Ishikawa (cell line): ENCODE data around the gene SPATA9.

Experiments used
- EGR1 ChIP-seq: IDR thresholded peaks from 2 replicates; pipeline ENCODE4 v1.6.1; 2012
- EP300 ChIP-seq: IDR thresholded peaks from 2 replicates; pipeline ENCODE4 v1.6.1; 2012; ENCODE audit warnings: borderline replicate concordance
- NFIC ChIP-seq: IDR thresholded peaks from 2 replicates; pipeline ENCODE4 v1.6.1; 2012
- TEAD4 ChIP-seq: IDR thresholded peaks from 2 replicates; pipeline ENCODE4 v1.6.1; 2012
- TF ChIP-seq, protein P1 (sequence below): IDR thresholded peaks from 2 replicates; pipeline ENCODE4 v1.6.1; 2012; ENCODE audit warnings: low read depth, mild to moderate bottlenecking

GRCh38 chr5:95626701-95627100, 56.1 kb downstream of the SPATA9 start:
- TF ChIP-seq EP300 (no peak), TEAD4 (no peak), EGR1 (no peak), NFIC (no peak)
- TF ChIP-seq, protein P1, sequence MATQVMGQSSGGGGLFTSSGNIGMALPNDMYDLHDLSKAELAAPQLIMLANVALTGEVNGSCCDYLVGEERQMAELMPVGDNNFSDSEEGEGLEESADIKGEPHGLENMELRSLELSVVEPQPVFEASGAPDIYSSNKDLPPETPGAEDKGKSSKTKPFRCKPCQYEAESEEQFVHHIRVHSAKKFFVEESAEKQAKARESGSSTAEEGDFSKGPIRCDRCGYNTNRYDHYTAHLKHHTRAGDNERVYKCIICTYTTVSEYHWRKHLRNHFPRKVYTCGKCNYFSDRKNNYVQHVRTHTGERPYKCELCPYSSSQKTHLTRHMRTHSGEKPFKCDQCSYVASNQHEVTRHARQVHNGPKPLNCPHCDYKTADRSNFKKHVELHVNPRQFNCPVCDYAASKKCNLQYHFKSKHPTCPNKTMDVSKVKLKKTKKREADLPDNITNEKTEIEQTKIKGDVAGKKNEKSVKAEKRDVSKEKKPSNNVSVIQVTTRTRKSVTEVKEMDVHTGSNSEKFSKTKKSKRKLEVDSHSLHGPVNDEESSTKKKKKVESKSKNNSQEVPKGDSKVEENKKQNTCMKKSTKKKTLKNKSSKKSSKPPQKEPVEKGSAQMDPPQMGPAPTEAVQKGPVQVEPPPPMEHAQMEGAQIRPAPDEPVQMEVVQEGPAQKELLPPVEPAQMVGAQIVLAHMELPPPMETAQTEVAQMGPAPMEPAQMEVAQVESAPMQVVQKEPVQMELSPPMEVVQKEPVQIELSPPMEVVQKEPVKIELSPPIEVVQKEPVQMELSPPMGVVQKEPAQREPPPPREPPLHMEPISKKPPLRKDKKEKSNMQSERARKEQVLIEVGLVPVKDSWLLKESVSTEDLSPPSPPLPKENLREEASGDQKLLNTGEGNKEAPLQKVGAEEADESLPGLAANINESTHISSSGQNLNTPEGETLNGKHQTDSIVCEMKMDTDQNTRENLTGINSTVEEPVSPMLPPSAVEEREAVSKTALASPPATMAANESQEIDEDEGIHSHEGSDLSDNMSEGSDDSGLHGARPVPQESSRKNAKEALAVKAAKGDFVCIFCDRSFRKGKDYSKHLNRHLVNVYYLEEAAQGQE = no peak
